Central memory CD8-positive, alpha-beta T cell (primary cell): ENCODE measurements around the gene SFPQ.
"Not testable (repeated sequence)": the region's sequence is repeated elsewhere in the genome, so short reads cannot be mapped to it uniquely, and the experiment has no call there.

Experiments
- ATAC-seq: fragments of 150-1000 bp; cut with Tn5 transposase; replicated peaks from 2 replicates; pipeline ENCODE4 v1.10.0; 2022; ENCODE audit warnings: mild to moderate bottlenecking, moderate FRiP score, moderate number of reproducible peaks; ENCODE audit not compliant: poor library complexity, severe bottlenecking; ENCODE audit errors: extremely low read depth
- DNase-seq, 2 donors: peaks; one replicate each; pipeline ENCODE4 v3.0.0; 2021; ENCODE audit warnings: low spot score in 2 of 2
- H3K27ac Mint-ChIP-seq: one replicate; pipeline ENCODE4 v1.8.0; 2022; ENCODE audit warnings: low read depth, mild to moderate bottlenecking, moderate library complexity, mixed read lengths
- H3K27me3 Mint-ChIP-seq: one replicate; pipeline ENCODE4 v1.8.0; 2022; ENCODE audit warnings: mixed read lengths
- H3K36me3 Mint-ChIP-seq: one replicate; pipeline ENCODE4 v1.8.0; 2022; ENCODE audit warnings: mild to moderate bottlenecking, moderate library complexity, mixed read lengths; ENCODE audit not compliant: insufficient read depth
- H3K4me1 Mint-ChIP-seq: one replicate; pipeline ENCODE4 v1.8.0; 2022; ENCODE audit warnings: mixed read lengths
- H3K4me3 Mint-ChIP-seq: one replicate; pipeline ENCODE4 v1.8.0; 2022; ENCODE audit warnings: mild to moderate bottlenecking, moderate library complexity, mixed read lengths
- H3K9me3 Mint-ChIP-seq: one replicate; pipeline ENCODE4 v1.8.0; 2022; ENCODE audit warnings: mixed read lengths

Gene SFPQ, protein sequence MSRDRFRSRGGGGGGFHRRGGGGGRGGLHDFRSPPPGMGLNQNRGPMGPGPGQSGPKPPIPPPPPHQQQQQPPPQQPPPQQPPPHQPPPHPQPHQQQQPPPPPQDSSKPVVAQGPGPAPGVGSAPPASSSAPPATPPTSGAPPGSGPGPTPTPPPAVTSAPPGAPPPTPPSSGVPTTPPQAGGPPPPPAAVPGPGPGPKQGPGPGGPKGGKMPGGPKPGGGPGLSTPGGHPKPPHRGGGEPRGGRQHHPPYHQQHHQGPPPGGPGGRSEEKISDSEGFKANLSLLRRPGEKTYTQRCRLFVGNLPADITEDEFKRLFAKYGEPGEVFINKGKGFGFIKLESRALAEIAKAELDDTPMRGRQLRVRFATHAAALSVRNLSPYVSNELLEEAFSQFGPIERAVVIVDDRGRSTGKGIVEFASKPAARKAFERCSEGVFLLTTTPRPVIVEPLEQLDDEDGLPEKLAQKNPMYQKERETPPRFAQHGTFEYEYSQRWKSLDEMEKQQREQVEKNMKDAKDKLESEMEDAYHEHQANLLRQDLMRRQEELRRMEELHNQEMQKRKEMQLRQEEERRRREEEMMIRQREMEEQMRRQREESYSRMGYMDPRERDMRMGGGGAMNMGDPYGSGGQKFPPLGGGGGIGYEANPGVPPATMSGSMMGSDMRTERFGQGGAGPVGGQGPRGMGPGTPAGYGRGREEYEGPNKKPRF

DNA sequence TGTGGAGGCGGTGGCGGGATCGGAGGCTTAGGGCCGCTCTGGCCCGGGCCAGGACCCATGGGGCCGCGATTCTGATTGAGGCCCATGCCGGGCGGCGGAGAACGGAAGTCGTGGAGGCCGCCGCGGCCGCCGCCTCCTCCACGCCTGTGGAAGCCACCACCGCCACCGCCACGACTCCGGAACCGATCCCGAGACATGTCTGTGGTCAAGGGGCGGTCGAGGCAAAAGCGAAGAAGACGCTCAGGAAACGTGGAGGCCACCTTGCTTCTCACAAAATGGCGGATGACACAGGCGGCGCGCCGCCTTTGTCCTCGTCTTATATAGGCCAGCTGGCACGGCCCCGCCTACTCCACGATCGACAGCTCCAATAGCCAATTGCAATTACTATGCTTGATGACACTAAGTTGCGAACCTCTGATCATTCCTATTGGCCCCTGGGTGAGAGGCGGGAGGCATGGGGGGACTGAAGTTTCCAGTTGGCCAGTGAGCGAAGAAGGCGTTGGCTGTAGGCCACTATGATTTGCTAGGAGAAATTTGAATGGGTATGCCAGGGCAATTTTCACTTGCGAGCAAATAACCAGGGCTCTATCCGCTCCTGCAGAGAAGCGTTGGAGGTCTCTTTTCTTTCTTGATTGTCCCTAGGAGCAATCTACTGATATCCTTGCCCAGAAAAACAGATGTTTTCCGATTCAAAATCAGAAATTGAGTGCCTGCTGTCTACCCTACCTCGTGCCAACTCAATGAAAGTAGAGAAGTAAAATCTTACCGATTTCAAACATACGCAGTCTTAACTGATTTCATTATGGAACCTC, at the start of gene SFPQ:
SFPQ (minus strand) TSS at position 293 of the 812 bp plus-strand sequence; CDS start at position 197, 96 bp downstream.
- Mint-ChIP-seq H3K36me3 (peaks cover 51% of the 10 kb centered on the region), H3K9me3 (no peaks in the 10 kb centered on the region), H3K27me3 (no peaks in the 10 kb centered on the region), H3K4me1 (peaks cover 33% of the 10 kb centered on the region), H3K27ac (peak within 1 kb of the TSS; percentile 92), H3K4me3 (peak within 1 kb of the TSS; percentile 86)
- peak; percentile 91 for ATAC-seq
- DNase-seq: peak; percentile 99

DNA sequence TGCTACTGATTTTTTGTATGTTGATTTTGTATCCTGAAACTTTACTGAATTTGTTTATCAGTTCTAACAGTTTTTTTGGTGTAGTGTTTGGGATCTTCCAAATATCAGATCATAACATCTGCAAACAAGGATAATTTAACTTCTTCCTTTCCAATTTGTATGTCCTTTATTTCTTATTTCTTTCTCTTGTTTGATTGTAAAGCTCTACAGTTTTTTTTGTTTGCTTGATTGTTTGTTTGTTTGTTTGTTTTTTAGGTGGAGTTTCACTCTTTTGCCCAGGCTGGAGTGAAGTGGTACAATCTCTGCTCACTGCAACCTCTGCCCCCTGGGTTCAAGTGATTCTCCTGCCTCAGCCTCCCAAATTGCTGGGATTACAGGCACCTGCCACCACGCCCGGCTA, 43.8 kb upstream of the SFPQ start:
- H3K9me3 Mint-ChIP-seq, DNase-seq, H3K36me3 Mint-ChIP-seq, H3K4me3 Mint-ChIP-seq, H3K4me1 Mint-ChIP-seq, H3K27ac Mint-ChIP-seq, ATAC-seq: not testable (repeated sequence)
- H3K27me3 Mint-ChIP-seq: peaks cover 15% of the 10 kb centered on the region

DNA sequence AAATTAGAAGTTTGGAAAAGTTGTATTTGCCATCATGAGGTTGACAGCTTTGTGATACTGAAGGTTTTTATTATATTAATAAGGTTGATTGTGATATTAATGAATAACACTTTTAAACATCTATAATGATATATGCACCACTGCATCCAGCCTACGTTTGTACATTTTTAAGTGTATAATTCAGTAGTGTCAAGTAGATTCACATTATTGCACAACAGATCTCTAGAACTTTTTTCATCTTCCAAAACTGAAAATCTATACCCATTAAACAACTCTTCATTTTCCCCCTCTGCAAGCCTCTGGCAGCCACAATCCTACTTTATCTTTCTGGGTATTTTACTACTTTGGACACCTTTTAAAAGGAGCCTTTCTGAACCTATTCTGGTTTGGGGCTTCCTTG, 38.3 kb upstream of the SFPQ start:
- Mint-ChIP-seq H3K36me3 (peaks cover 1% of the 10 kb centered on the region), H3K4me1 (no peaks in the 10 kb centered on the region), H3K27me3 (peaks cover 16% of the 10 kb centered on the region), H3K27ac (no peak overlapping the region), H3K4me3 (no peak overlapping the region), H3K9me3 (no peaks in the 10 kb centered on the region)
- ATAC-seq (no peak), DNase-seq (no peak)

DNA sequence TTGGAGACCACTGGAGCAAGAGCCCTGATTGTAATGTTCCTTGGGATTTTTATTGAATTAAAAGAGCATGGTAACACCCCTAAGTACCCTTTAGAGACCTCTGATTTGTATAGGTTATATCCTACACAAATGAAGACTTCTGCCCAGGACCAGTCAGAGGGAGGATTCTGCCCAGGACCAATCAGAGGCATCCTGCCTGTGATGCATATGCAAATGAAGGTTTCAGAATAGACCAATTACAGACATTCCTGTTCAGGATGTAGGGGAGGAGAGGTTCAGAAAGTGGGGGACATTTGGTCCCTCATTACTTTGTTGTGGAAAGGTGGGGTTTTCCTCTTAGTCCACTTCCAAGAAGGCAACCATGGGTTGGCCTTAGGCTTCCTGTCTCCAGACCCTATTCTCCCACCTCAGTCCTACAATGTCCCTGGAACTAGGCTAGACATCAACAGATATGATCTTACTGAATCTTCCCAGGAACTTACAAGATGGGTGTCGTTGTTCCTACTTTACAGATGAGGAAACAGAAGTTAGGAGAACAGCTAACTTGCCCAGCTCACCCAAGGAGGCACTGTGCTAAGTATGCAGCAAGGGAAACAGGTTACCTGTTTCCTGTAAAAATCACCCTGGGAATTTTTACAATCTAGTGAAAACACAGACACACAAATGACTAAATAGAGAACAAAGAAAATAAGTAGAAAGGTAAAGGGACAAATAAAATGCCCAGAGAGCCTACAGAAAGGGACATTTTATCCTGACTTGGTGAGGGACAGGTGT, 36.8 kb upstream of the SFPQ start:
- no peak overlapping the region for H3K27ac Mint-ChIP-seq
- DNase-seq (no peak), ATAC-seq (no peak)
- H3K9me3 Mint-ChIP-seq: no peaks in the 10 kb centered on the region
- peaks cover 11% of the 10 kb centered on the region for H3K27me3 Mint-ChIP-seq
- H3K36me3 Mint-ChIP-seq: peaks cover 1% of the 10 kb centered on the region
- no peak overlapping the region for H3K4me3 Mint-ChIP-seq
- no peaks in the 10 kb centered on the region for H3K4me1 Mint-ChIP-seq

DNA sequence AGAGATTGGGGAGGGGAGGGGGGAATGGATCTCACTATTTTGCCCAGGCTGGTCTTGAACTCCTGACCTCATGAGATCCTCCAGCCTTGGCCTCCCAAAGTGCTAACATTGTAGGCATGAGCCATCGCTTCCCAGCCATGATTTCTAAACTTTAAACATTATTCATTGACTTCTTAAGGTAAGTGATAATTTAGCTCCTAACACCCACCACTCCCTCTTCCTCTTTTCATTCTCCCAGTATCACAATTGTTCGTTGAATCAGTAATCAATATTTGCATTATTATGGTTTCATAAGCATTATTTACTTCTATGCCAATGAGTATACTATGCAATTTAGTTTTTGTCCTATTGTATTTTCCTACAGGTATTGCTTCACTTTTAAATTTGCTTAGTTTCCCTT, 33.6 kb upstream of the SFPQ start:
- Mint-ChIP-seq H3K27ac (no peak overlapping the region), H3K4me1 (no peaks in the 10 kb centered on the region), H3K27me3 (peaks cover 11% of the 10 kb centered on the region), H3K4me3 (no peak overlapping the region), H3K36me3 (peaks cover 1% of the 10 kb centered on the region), H3K9me3 (no peaks in the 10 kb centered on the region)
- DNase-seq (no peak), ATAC-seq (no peak)

DNA sequence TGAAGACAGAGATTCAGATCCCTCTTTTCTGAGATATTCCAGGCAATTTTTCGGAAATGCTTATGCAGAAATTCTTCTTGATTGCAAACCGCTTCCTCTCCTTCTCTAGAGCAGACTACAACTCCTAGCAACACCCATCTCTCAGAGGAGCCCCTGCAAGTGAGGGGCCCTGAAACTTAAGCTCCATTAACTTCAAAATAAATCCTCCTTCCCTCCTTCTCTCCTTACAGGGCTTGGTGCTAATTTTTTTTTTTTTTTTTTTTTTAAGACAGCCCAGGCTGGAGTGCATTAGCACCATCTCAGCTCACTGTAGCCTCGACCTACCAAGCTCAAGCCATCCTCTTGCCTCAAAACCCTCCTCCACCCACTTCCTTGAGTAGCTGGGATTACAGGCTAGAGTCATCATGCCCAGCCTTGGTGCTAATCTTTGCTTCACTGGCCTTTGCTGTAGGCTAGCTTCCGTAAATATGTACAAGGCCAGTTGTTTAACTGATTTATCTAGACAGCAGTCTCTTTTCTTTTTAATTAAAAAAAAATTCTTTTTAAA, 30.2 kb upstream of the SFPQ start:
- Mint-ChIP-seq H3K4me3 (no peak overlapping the region), H3K27me3 (peaks cover 11% of the 10 kb centered on the region), H3K36me3 (peaks cover 1% of the 10 kb centered on the region), H3K9me3 (no peaks in the 10 kb centered on the region), H3K4me1 (no peaks in the 10 kb centered on the region), H3K27ac (no peak overlapping the region)
- no peak for ATAC-seq
- DNase-seq: no peak

DNA sequence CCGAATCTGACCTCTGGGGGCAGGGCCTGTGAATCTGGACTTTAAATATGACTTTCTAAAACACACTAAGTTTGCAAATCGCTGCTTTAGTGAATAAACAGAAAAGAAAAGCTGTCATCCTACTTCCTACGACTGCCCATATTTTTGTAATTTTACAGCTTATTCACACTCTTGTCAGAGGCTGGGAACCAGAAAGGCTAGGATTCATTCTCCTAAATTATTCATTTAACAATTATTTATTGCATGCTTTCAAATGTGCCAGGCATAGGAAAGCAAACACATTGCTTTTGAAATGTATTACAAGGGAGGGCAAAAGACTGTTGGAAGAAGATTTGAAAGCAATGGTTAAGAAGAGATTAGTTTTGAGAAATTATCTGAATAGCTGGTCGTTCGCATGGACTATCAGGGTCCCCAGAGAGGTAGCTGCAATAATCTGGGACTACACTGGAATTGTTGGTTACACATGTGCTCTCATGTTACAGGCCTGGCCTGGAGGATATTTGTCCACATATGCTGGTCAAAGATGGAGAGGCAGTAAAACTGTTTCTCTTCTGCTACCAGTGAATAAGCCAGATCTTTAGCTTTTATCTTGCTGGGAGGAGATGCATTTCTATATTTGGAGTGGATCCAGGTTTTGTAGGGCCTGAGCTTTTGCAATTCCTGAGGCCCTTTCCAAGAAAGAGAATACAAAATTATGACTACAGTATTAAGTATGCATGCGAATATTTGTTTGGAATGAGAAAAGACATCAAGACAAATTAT, 29.6 kb upstream of the SFPQ start:
- Mint-ChIP-seq H3K27ac (no peak overlapping the region), H3K9me3 (no peaks in the 10 kb centered on the region), H3K4me1 (no peaks in the 10 kb centered on the region), H3K27me3 (peaks cover 11% of the 10 kb centered on the region), H3K4me3 (no peak overlapping the region), H3K36me3 (peaks cover 1% of the 10 kb centered on the region)
- ATAC-seq (no peak), DNase-seq (no peak)

DNA sequence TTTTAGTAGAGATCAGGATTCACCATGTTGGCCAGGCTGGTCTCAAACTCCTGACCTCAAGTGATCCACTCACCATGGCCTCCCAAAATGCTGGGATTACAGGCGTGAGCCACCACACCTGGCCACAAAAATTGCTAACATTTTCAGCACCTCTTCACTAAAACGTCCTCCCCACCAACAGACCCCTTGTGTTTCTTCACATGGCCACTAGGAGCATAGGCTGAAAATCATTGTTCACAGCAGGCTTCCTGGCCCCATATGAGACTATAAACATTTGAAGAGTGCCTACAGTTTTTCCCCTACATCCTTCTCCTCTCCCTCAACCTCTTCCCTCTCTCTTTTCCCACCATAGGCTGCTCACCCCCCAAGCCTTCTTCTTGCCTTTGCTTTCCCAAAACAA, 28.0 kb upstream of the SFPQ start:
- DNase-seq (no peak), ATAC-seq (no peak)
- Mint-ChIP-seq H3K27ac (no peak overlapping the region), H3K4me3 (no peak overlapping the region), H3K27me3 (no peaks in the 10 kb centered on the region), H3K9me3 (no peaks in the 10 kb centered on the region), H3K36me3 (peaks cover 1% of the 10 kb centered on the region), H3K4me1 (no peaks in the 10 kb centered on the region)

DNA sequence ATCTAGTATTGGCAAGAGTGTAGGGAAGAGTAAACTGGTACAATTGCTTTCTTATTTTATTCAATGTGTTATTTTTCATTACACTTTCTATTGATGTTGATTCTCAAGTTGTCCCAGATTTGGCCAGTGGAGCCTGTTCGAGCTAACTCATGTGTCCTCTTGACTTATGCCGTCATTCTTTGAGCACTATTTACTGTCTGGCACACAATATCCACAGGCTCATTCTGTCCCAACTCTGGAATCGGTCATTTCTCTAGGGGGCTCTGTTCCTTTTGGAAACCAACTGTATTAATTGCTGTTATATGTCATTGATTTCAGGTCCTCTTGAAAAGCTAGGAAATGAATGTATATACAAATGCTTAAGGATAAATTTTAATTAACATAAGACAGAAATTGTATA, 22.4 kb upstream of the SFPQ start:
- Mint-ChIP-seq H3K36me3 (no peaks in the 10 kb centered on the region), H3K4me3 (no peak overlapping the region), H3K27me3 (no peaks in the 10 kb centered on the region), H3K4me1 (no peaks in the 10 kb centered on the region), H3K9me3 (no peaks in the 10 kb centered on the region), H3K27ac (no peak overlapping the region)
- DNase-seq: no peak
- ATAC-seq: no peak

DNA sequence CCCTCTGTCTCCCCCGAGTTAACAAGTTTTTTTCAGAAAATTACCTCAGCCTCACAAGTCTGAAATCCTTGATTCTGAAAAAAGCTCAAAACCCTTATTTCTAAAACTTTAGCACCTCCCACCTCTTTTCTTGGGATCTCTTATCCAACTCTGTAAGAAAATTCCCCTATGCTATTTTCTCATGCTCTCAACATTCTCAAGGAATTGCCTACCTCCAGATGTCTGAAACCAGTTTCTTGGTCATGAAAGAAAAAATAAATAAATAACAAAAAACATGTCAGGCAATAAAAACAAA, 18.1 kb upstream of the SFPQ start:
- no peak overlapping the region for H3K27ac Mint-ChIP-seq
- H3K9me3 Mint-ChIP-seq: no peaks in the 10 kb centered on the region
- no peak overlapping the region for H3K4me3 Mint-ChIP-seq
- H3K4me1 Mint-ChIP-seq: no peaks in the 10 kb centered on the region
- no peaks in the 10 kb centered on the region for H3K36me3 Mint-ChIP-seq
- ATAC-seq (no peak), DNase-seq (no peak)
- H3K27me3 Mint-ChIP-seq: peaks cover 2% of the 10 kb centered on the region

DNA sequence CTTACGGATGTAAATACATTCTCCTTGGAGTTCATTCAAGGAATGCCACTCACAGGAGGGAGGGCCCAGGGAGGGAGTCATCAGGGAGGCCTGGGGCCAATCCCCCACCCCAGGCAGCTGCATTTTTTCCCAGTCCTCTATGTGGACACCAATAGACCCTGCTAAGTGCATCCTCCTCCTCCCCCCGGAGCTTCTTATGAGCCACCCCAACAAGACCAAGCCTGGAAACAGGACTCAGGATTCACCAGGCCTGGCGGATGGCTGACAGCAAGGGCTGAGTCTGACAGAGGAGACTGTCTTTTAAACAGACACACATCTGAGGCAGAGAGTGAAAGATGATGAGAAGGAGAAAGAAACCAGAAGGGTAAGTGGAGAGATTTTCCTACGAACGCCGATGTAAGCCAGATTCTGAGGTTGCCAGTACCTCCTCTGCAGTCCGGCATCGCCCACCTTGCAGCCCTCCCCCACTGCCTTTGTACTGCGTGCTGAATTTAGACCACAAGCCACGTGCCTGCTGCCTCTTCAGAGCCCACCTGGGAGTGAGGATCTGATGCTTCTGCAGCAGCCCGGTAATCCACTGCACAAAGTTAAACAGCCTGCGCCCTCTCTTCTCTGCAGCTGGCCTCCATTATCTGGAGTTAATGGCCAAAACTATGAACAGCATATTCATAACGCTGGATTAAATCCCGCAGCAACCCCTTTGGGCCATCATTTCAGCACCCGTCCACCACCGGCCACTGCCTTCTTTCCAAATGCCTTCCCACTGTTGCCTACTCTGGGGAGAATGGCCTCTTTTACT, 17.6 kb upstream of the SFPQ start:
- Mint-ChIP-seq H3K27me3 (peaks cover 8% of the 10 kb centered on the region), H3K27ac (no peak overlapping the region), H3K4me1 (no peaks in the 10 kb centered on the region), H3K9me3 (no peaks in the 10 kb centered on the region), H3K4me3 (no peak overlapping the region), H3K36me3 (no peaks in the 10 kb centered on the region)
- DNase-seq (no peak), ATAC-seq (no peak)
